Middle frontal gyrus (tissue), 1 donor: ENCODE data around the gene EDC4.
"Not testable (repeated sequence)": the region's sequence is repeated elsewhere in the genome, so short reads cannot be mapped to it uniquely, and the experiment has no call there.

Source experiments
- DNase-seq: peaks from one replicate; pipeline ENCODE4 v3.0.0-alpha.2; 2015; ENCODE audit warnings: low spot score; ENCODE audit errors: extremely low spot score

The EDC4 gene

GRCh38 chr16:67848118-67848517, 24.7 kb upstream of the EDC4 start:
- no peak for DNase-seq

GRCh38 chr16:67853670-67854069, 19.2 kb upstream of the EDC4 start:
- no peak for DNase-seq

- DNase-seq: no peak
Observed at GRCh38 chr16:67855789-67856188, 17.1 kb upstream of the EDC4 start.

GRCh38 chr16:67856927-67857546, 15.8 kb upstream of the EDC4 start:
- DNase-seq: no peak

- no peak for DNase-seq
Observed at GRCh38 chr16:67857547-67858233, 15.2 kb upstream of the EDC4 start.

- DNase-seq: no peak
Observed at GRCh38 chr16:67858500-67858899, 14.4 kb upstream of the EDC4 start.

GRCh38 chr16:67860589-67861398, 12.1 kb upstream of the EDC4 start:
- no peak for DNase-seq

GRCh38 chr16:67861877-67862276, 11.0 kb upstream of the EDC4 start:
- no peak for DNase-seq

GRCh38 chr16:67862623-67863583, 9.9 kb upstream of the EDC4 start:
- no peak for DNase-seq

- not testable (repeated sequence) for DNase-seq
Observed at GRCh38 chr16:67864044-67864443, 8.8 kb upstream of the EDC4 start.

- no peak for DNase-seq
Observed at GRCh38 chr16:67864594-67864993, 8.3 kb upstream of the EDC4 start.

GRCh38 chr16:67865318-67865717, 7.5 kb upstream of the EDC4 start:
- no peak for DNase-seq

GRCh38 chr16:67868290-67868689, 4.6 kb upstream of the EDC4 start:
- DNase-seq: peak; percentile 19

GRCh38 chr16:67869653-67870052, 3.2 kb upstream of the EDC4 start:
- DNase-seq: no peak

GRCh38 chr16:67871256-67871655, 1.6 kb upstream of the EDC4 start:
- DNase-seq: no peak

- DNase-seq: no peak
Observed at GRCh38 chr16:67872131-67872630, 671 bp upstream of the EDC4 start.

GRCh38 chr16:67873435-67874370, 851 bp downstream of the EDC4 start:
- no peak for DNase-seq

- no peak for DNase-seq
Observed at GRCh38 chr16:67874372-67874771, 1.5 kb downstream of the EDC4 start.

GRCh38 chr16:67877064-67877463, 4.2 kb downstream of the EDC4 start:
- DNase-seq: no peak

GRCh38 chr16:67878232-67878631, 5.4 kb downstream of the EDC4 start:
- DNase-seq: no peak
